Erythroblast (primary cell): ENCODE results near the gene PRDM15.

Experiments used
- DNase-seq, 2 experiments: peaks; one replicate each; lab custom pipeline; 2025; lab: John Stamatoyannopoulos, UW
- GATA1 ChIP-seq: IDR thresholded peaks from 2 replicates; pipeline ENCODE4 v1.6.1; 2011; ENCODE audit warnings: low read depth, mild to moderate bottlenecking, control low read depth, low read length, moderate library complexity
- POLR2A ChIP-seq: IDR thresholded peaks from 2 replicates; pipeline ENCODE4 v1.6.1; 2011; ENCODE audit warnings: mild to moderate bottlenecking, low read length

Gene PRDM15

DNA sequence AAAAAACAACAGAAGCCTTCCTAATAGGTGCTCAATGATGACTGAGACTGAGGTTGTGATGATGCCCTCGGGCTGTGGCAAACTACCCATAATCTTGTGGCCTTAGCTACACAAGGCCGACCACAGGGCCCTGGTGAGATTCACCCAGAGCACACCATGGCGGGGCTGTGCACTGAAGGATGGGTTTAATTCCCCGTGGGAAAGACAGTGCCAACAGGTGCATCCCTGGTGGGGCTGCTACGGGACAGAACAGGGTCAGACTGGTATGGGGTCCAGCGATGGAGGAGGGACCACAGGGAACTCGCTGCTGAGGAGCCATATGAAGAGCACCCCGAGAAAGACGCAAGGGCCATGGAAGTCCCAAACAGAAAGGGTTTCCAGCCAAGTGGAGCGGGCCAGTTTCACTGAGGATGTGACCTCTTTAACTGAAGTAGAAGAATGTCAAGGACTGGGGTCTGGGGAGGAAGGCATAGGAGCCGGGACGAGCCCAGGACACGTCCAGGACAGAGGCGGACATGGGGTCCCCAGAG is 21.3 kb downstream of the PRDM15 start:
- DNase-seq: no peak
- TF ChIP-seq GATA1: no peak
- TF ChIP-seq POLR2A: no peak

DNA sequence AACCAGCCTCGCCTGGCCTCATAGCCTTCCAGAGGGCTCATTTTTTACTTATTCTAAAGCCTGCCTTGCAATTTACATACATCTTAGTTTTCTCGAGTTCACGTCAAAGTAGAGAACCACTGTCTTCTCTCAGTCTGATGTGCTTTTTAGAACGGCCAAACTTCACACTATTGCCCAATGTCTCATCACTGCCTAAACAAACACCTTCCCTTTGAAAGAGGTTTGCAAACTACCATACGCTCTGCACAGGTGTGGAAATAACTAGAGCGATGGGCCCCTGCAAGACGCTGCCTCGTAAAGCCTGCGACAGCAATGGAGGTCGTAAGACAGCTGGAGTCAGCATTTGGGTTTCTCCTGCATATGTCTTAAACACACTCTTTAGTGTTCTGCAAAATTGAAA is 22.6 kb downstream of the PRDM15 start:
- DNase-seq: no peak
- no peak for TF ChIP-seq GATA1
- TF ChIP-seq POLR2A: no peak

DNA sequence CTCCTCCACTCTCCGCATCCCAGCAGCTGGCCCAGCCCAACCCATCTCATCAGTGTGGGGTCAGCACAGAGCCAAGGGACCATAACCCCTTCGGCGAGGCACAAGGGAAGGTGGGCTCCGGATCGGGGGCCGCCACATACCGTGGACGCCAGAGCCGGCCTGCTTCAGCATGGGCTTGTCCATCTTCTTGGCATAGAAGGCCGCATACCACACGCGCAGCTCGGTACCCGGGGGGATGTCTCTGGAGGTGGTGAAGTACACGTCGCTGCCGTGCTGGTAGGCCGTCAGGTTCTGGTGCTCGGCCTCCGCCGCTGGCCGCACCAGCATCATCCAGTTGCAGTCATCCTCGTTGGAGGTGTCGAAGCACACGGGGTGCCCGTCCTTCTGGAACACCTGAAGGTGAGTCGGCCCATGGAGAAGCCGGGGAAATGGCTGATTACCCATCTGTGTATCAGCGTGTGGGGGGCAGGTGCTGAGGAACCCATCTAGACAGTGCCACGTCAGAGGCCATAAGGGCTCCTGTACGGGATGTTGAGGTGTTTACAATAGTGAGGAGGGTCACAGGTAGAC is 24.6 kb downstream of the PRDM15 start:
- no peak for TF ChIP-seq POLR2A
- TF ChIP-seq GATA1: no peak
- DNase-seq: no peak

DNA sequence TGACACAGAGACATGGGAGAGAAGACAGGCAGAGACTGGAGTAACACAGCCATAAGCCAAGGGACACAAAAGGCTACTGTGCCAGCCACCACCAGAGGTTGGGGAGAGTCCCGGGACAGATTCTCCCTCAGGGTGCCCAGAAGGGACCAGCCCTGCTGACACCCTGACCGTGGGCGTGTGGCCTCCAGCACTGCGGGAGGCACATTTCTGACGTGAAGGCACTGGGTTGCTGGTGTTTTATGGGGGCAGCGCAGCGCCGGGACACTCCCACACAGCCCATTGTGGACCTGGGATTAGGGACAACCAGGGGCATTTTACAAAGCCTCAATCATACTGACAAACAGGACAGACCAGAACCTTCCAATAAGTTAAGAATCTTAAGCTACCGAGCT is 26.2 kb downstream of the PRDM15 start:
- TF ChIP-seq POLR2A: no peak
- no peak for TF ChIP-seq GATA1
- no peak for DNase-seq

DNA sequence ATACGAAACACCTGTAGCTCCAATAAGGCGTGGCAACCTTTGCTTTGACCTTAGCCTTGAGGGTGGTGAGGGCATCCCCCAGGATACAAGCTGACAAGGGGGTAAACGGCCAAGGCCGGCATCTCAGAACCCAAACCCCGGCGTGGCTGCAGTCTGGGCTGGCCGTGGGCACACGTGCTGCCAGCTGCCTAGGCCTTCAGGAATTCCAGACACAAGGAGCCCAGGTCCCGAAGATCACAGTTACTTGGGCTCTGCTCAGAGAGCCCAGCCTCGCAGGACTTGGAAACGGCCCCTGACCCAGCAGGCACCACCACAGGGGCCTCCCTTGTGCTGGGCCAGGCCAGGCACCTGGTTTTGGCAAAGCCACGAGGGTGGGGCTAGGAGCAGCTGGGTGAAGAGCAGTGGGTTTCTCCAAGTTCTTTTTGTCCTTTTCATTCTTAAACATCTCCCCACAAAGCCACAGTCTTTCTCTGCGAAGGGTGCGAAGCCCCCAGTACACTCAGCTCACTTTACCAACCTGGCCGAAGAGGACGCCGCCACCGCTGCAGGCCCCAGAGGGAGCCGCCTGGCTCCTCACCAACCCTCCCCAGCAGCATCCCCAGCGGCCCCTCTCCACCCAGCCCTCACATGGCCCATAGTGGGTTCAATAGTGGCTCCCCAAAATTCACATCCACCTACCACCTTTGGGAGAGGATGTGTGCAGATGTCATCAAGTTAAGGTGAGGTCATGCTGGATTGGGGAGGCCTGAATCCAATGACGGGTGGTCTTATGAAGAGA is 26.8 kb downstream of the PRDM15 start:
- DNase-seq: no peak
- TF ChIP-seq POLR2A (no peak), GATA1 (no peak)

DNA sequence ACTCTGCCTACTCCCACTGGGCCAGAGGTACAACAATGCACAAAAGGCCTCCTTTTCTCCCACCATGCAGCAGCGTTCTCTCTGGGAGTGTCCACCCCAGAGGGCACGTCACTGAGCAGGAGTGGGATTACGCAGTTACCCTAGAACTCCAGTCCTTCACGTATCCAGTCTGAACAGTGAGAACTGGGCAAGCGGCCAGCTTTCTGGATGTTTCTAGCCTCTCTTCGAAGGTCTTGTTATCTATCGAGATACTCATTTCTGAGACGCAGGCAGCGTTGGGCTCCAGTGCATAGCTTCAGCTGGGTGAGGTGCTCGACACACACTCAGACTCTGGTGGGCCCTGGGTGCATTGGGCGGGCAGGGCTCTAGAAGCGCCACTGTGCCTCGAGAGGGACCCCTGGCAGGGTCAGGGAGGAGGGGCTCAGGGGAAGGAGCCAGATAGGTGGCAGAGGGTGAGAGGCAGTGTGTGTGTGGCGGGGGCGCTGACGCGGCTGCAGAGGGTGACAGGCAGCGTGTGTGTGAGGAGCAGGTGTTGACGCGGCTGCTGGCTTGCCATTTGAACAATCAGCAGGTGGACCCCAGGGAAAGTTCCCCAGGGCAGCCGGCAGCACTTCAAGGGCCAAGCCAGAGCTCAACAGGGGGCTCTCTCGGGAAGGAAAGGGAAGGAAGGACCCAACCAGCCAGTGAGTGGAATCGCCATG is 27.9 kb downstream of the PRDM15 start:
- TF ChIP-seq GATA1 (no peak), POLR2A (no peak)

DNA sequence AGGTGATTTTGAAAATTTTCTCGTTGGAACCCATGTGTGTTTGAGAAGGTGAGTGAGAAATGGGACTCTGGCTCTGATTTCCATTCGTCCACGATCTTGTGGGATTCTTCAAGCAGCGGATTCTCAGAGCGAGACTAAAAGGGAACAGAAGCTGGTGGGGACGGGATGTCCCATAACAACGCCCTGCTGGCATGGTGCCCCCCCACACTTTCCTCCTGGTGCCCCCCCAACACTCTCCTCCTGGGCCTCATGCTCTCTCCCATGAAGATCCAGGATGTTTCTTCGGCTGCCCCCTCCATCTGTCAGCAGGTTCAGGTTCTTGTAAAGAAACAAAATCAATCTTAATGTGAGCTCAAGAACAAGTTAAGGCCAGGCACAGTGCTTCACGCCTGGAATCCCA is 29.1 kb downstream of the PRDM15 start:
- TF ChIP-seq GATA1 (no peak), POLR2A (no peak)
- no peak for DNase-seq

More for the DNA sequence above, 27.9 kb downstream of the PRDM15 start:
- DNase-seq: no peak

DNA sequence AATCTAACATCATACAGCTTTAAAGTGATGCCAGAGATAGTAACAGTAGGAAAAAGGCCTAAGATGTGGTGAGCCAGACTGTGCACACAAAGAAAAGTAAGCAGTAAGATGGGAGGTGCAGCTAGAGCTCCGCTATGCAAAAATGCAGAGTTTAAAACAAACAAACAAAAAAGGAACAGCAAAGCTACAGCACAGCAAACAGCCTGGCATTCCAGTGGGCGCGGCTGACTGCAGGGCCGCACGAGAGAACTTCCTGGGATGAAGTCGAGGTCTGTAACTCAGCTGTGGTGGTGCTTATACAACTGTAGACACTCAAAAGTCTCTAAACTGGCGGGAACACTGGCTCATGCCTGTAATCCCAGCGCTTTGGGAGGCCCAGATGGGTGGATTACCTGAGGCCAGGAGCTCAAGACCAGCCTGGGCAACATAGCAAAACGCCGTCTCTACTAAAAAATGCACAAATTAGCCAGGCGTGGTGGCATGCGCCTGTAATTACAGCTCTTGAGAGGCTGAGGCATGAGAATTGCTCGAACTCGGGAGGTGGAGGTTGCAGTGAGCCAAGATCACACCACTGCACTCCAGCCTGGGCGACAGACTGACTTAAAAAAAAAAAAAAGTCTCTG is 30.1 kb downstream of the PRDM15 start:
- no peak for DNase-seq
- TF ChIP-seq GATA1 (no peak), POLR2A (no peak)

DNA sequence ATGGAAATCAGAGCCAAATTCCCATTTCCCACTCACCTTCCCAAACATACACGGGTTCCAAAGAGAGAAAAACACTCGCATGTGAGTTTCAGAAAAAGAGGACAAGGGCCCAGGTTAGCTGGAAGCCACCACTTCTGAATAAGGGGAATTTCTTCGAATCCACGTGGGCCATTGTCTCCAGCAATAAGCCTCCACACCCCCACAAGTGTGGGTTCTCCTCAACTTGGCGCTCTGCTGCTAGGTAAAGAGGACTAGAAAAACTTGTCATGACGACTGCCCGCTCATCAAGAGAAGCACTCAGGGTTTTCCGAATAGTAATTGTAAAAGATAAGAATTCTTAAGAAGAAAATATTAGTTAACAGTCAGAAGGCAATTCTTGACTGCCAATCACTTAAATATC is 30.6 kb downstream of the PRDM15 start:
- no peak for DNase-seq
- TF ChIP-seq POLR2A (no peak), GATA1 (no peak)

DNA sequence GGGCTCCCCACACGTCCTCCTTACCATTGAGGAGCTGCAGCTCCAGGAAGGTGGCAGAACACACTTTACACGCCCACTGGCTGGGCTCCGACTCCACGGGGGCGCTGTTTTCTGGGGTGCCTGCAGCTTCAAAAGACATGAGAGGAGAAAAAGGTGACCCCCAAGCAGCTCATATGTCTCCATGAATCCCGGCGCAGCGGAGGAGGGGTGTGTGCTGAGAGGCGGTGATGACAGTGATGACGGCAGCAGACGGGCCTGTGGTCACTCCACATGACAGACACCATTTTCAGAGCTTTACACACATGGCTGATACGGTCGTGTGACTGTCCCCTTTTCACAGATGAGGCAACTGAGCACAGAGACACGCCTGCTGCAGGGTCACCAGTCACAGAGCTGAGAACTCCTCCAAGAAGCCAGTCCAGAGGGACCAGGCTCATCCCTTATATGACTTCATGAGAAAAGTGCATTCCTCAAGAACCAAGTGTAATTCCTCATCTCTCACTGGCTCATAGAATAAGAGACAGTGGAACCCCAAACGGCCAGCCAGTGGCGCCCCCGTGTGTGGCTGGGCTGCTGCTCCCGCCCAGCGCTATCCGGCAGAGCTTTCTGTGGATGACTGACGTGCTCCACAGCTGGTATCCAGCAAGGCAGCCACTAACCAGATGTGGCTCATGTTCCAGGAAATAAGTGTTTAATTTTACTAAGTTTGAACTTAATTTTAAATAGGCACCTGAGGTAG is 31.9 kb downstream of the PRDM15 start:
- DNase-seq: no peak
- TF ChIP-seq POLR2A (no peak), GATA1 (no peak)

DNA sequence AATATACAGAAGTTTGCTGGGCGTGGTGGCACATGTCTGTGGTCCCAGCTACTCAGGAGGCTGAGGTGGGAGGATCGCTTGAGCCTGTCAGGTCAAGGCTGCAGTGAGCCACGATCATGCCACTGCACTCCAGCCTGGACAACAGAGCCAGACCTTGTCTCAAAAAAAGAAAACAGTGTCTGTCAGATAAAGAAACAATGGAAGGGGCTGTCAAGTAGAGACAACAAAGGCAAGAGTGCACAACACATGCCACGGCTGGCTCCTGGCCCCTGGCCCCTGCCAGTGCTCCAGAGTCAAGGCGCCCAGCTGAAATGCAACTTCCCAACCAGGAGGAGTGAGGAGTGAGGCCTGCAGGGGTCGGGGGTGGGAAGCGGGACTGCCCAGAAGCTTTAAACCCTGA is 32.6 kb downstream of the PRDM15 start:
- DNase-seq: no peak
- TF ChIP-seq POLR2A (no peak), GATA1 (no peak)

DNA sequence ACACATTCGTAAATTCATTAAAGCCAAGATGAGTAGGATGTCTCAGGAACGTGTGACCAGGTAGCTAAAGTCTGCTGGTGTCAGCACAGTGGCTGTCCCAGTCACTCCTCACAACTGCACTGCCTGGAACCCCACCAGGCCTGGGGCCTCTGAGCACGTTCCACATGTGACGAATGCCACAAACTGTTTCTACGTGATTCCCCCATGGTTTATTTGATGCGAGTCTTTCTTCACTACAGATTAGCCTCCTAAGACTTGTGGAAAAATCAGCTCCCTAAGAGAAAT is 33.2 kb downstream of the PRDM15 start:
- no peak for DNase-seq
- TF ChIP-seq GATA1 (no peak), POLR2A (no peak)
